H1 (cell line): ENCODE data around the gene SPAG4. TPM values are rescaled to one million over a fixed set of nuclear protein-coding genes. Genes with fewer than 3 reads are reported as not detected.

ENCODE experiments used
- CTCF ChIA-PET: fragments of 300-600 bp; sonication (Branson Sonifier 250); formaldehyde crosslinking; loops from one replicate; lab custom pipeline; 2021; ENCODE audit not compliant: partially characterized antibody; lab: Charles Lee
- POLR2A ChIA-PET: fragments of 300-600 bp; sonication (Branson Sonifier 250); formaldehyde crosslinking; loops from one replicate; lab custom pipeline; 2021; ENCODE audit warnings: inconsistent platforms; ENCODE audit not compliant: partially characterized antibody; lab: Charles Lee
- DNase-seq, 2 experiments: peaks; one replicate each; pipeline versions ENCODE4 v3.0.0 to v3.0.0-alpha.2; 2010 to 2022; ENCODE audit warnings: low spot score in 2 of 2, low read depth in 1 of 2, mixed read lengths in 1 of 2
- FAIRE-seq: peaks from 2 replicates; lab custom pipeline; 2011; peaks lifted over from hg19 to GRCh38; lab: Jason Lieb, UNC
- H2AFZ ChIP-seq: 2 replicates; pipeline ENCODE4 v1.8.1; 2012; ENCODE audit warnings: low read length, inconsistent platforms
- H2AK5ac ChIP-seq: 2 replicates; pipeline ENCODE4 v1.6.1; 2013; ENCODE audit warnings: low read depth, low read length
- H2BK120ac ChIP-seq: replicated peaks from 2 replicates; pipeline ENCODE3; 2013; ENCODE audit warnings: low read depth, low read length, inconsistent platforms
- H2BK12ac ChIP-seq: 2 replicates; pipeline ENCODE4 v1.6.1; 2013; ENCODE audit warnings: low read depth, low read length
- H2BK15ac ChIP-seq: 2 replicates; pipeline ENCODE4 v1.6.1; 2013; ENCODE audit warnings: low read length
- H2BK20ac ChIP-seq: 2 replicates; pipeline ENCODE4 v1.6.1; 2013; ENCODE audit warnings: low read length
- H2BK5ac ChIP-seq: 2 replicates; pipeline ENCODE4 v1.6.1; 2013; ENCODE audit warnings: low read depth, low read length
- H3K14ac ChIP-seq: 2 replicates; pipeline ENCODE4 v1.6.1; 2013; ENCODE audit warnings: inconsistent platforms; ENCODE audit not compliant: insufficient read length
- H3K18ac ChIP-seq: 2 replicates; pipeline ENCODE4 v1.6.1; 2013; ENCODE audit warnings: low read length; ENCODE audit errors: extremely low read depth
- H3K23ac ChIP-seq: 2 replicates; pipeline ENCODE4 v1.6.1; 2013; ENCODE audit warnings: inconsistent platforms; ENCODE audit not compliant: insufficient read length
- H3K23me2 ChIP-seq: 2 replicates; pipeline ENCODE4 v1.6.1; 2013; ENCODE audit warnings: low read depth, low read length
- H3K27ac ChIP-seq: 2 replicates; pipeline ENCODE4 v1.6.1; 2011; ENCODE audit warnings: low read depth, low read length, inconsistent platforms
- H3K27me3 ChIP-seq, 4 experiments: replicated peaks in 1 of 4; 1 replicate in 1 of 4; 2 replicates in 3 of 4; pipeline versions ENCODE4 v1.6.1 to v1.8.1; 2011 to 2013; ENCODE audit warnings: low read length in 3 of 4, mild to moderate bottlenecking in 3 of 4, inconsistent platforms in 2 of 4, mixed read lengths in 2 of 4, moderate library complexity in 1 of 4; ENCODE audit not compliant: control insufficient read depth in 3 of 4, insufficient read depth in 3 of 4; ENCODE audit errors: extremely low read depth in 1 of 4
- H3K36me3 ChIP-seq, 4 experiments: 2 replicates each; pipeline versions ENCODE4 v1.6.1 to v1.8.1; 2011 to 2013; ENCODE audit warnings: mild to moderate bottlenecking in 4 of 4, low read length in 3 of 4, moderate library complexity in 2 of 4, control low read depth in 1 of 4, inconsistent platforms in 1 of 4; ENCODE audit not compliant: insufficient read depth in 4 of 4, control insufficient read depth in 2 of 4
- H3K4ac ChIP-seq: replicated peaks from 2 replicates; pipeline ENCODE3; 2013; ENCODE audit warnings: low read length, low read depth, mixed read lengths, inconsistent platforms; ENCODE audit not compliant: insufficient read length
- H3K4me1 ChIP-seq, 4 experiments: replicated peaks in 1 of 4; 1 replicate in 1 of 4; 2 replicates in 3 of 4; pipeline versions ENCODE4 v1.6.1 to v1.8.1; 2011 to 2013; ENCODE audit warnings: low read length in 3 of 4, inconsistent platforms in 2 of 4, mixed read lengths in 1 of 4; ENCODE audit not compliant: insufficient read depth in 4 of 4, control insufficient read depth in 3 of 4
- H3K4me2 ChIP-seq, 2 experiments: 2 replicates each; pipeline versions ENCODE4 v1.6.1 to v1.8.1; 2011 to 2013; ENCODE audit warnings: low read depth in 2 of 2, low read length in 2 of 2, control low read depth in 1 of 2, inconsistent platforms in 1 of 2, mild to moderate bottlenecking in 1 of 2; ENCODE audit not compliant: insufficient read depth in 1 of 2
- H3K4me3 ChIP-seq, 4 experiments: fragments of 200-600, 300-600 bp in 1 of 4; sonication (generic), shearing (Covaris generic), sonication (Bioruptor Twin) in 1 of 4; 2 replicates each; pipeline versions ENCODE4 v1.5.1 to v1.8.1; 2011 to 2016; ENCODE audit warnings: low read length in 4 of 4, low read depth in 3 of 4, control low read depth in 2 of 4, inconsistent platforms in 2 of 4, mild to moderate bottlenecking in 2 of 4, mixed read lengths in 1 of 4, moderate library complexity in 1 of 4; ENCODE audit not compliant: insufficient read depth in 2 of 4; ENCODE audit errors: extremely low read depth in 1 of 4
- H3K56ac ChIP-seq: replicated peaks from 2 replicates; pipeline ENCODE3; 2013; ENCODE audit warnings: low read depth, mild to moderate bottlenecking, mixed read lengths, low read length, inconsistent platforms; ENCODE audit not compliant: insufficient read length
- H3K79me1 ChIP-seq: 2 replicates; pipeline ENCODE4 v1.6.1; 2013; ENCODE audit warnings: low read depth, low read length, control low read depth
- H3K79me2 ChIP-seq, 2 experiments: 2 replicates each; pipeline versions ENCODE4 v1.6.1 to v1.8.1; 2012 to 2013; ENCODE audit warnings: low read length in 2 of 2, mild to moderate bottlenecking in 2 of 2, inconsistent platforms in 1 of 2; ENCODE audit not compliant: insufficient read depth in 2 of 2, control insufficient read depth in 1 of 2
- H3K9ac ChIP-seq, 4 experiments: replicated peaks in 1 of 4; 1 replicate in 1 of 4; 2 replicates in 3 of 4; pipeline versions ENCODE4 v1.6.1 to v1.8.1; 2011 to 2013; ENCODE audit warnings: low read depth in 3 of 4, low read length in 3 of 4, control low read depth in 2 of 4, mild to moderate bottlenecking in 2 of 4, moderate library complexity in 2 of 4, inconsistent platforms in 1 of 4; ENCODE audit errors: extremely low read depth in 1 of 4
- H3K9me3 ChIP-seq, 2 experiments: 2 replicates each; pipeline versions ENCODE4 v1.6.1 to v1.8.1; 2012 to 2013; ENCODE audit warnings: mild to moderate bottlenecking in 2 of 2, moderate library complexity in 2 of 2, control low read depth in 1 of 2, inconsistent platforms in 1 of 2, low read depth in 1 of 2, low read length in 1 of 2, mixed read lengths in 1 of 2; ENCODE audit not compliant: insufficient read depth in 2 of 2
- H4K20me1 ChIP-seq, 2 experiments: replicated peaks in 1 of 2; 2 replicates each; pipeline versions ENCODE3 to v1.8.1; 2011 to 2013; ENCODE audit warnings: inconsistent platforms in 2 of 2, low read length in 2 of 2, mild to moderate bottlenecking in 1 of 2; ENCODE audit not compliant: insufficient read depth in 2 of 2, control insufficient read depth in 1 of 2
- H4K5ac ChIP-seq: 2 replicates; pipeline ENCODE4 v1.6.1; 2013; ENCODE audit warnings: low read length, low read depth, mixed read lengths, inconsistent platforms; ENCODE audit not compliant: insufficient read length
- H4K8ac ChIP-seq: 2 replicates; pipeline ENCODE4 v1.8.0; 2013; ENCODE audit warnings: mild to moderate bottlenecking, moderate library complexity, low read length, inconsistent platforms; ENCODE audit not compliant: insufficient read depth; ENCODE audit errors: extremely low read depth
- H4K91ac ChIP-seq: replicated peaks from 2 replicates; pipeline ENCODE3; 2013; ENCODE audit warnings: low read length, mixed read lengths, inconsistent platforms; ENCODE audit not compliant: insufficient read length
- EGR1 ChIP-seq: IDR thresholded peaks from 2 replicates; pipeline ENCODE4 v1.6.1; 2011; ENCODE audit warnings: low read depth, low read length, borderline replicate concordance
- RBBP5 ChIP-seq: IDR thresholded peaks from 2 replicates; pipeline ENCODE4 v1.7.1; 2012; ENCODE audit warnings: low read depth, mild to moderate bottlenecking, inconsistent platforms, low read length, moderate library complexity, borderline replicate concordance
- RXRA ChIP-seq: IDR thresholded peaks from 2 replicates; pipeline ENCODE4 v1.6.1; 2011; ENCODE audit warnings: low read depth, mild to moderate bottlenecking, low read length, moderate library complexity; ENCODE audit not compliant: insufficient read depth
- WGBS, 2 experiments: shearing (Covaris generic) in 1 of 2; methylation state at CpG; one replicate each; pipeline versions ENCODE4 v1.1.6 to v1.1.7; 2013 to 2015; ENCODE audit warnings: low lambda C conversion rate in 2 of 2, mixed read lengths in 2 of 2, inconsistent platforms in 1 of 2, low coverage in 1 of 2, missing lambda C conversion rate in 1 of 2; ENCODE audit not compliant: insufficient replicate concordance in 2 of 2, insufficient coverage in 1 of 2, insufficient read length in 1 of 2; ENCODE audit errors: extremely low coverage in 1 of 2, missing lambda C conversion rate in 1 of 2; 5-methylcytosine and 5-hydroxymethylcytosine counted together
- polyA plus RNA-seq, 7 experiments: library from polyadenylated mRNA; depleted of rRNA in 3 of 7; stranded (reverse) in 5 of 7; unstranded in 2 of 7; fragments of >200 nt in 5 of 7; fragments of 200-250 nt in 2 of 7; gene quantifications; 1 replicate in 5 of 7; 2 replicates in 1 of 7; 4 replicates in 1 of 7; pipeline versions ENCODE4 v1.2.1 to v1.2.3, GENCODE V29; 2011 to 2013; ENCODE audit warnings: missing spikeins in 2 of 7, mixed read lengths in 2 of 7
- total RNA-seq: library from RNA; stranded (reverse); fragmentation: NEBNext Ultra II Directional; extraction: Animal tissue kit (Norgen Biotek cat#: 25700); gene quantifications from 2 replicates; pipeline ENCODE4 v1.2.1, GENCODE V29; 2021

The SPAG4 gene
- total and polyA plus RNA-seq, 2 of the 8 experiments (the other 6 are each of a cell fraction or from before 2014, with no cell fraction given), result 2.4 to 6.0 TPM

GRCh38 chr20:35638751-35639150 is 23.1 kb downstream of the SPAG4 start:
- no peak overlapping the region for H2BK5ac ChIP-seq
- no peak overlapping the region for H2BK120ac ChIP-seq
- no peak overlapping the region for H4K5ac ChIP-seq
- H3K4ac ChIP-seq, result no peak overlapping the region
- H3K4me1 ChIP-seq, result peaks cover 0 to 9% (median 2%) of the 10 kb centered on the region in 4 experiments; a peak in 4 of 7 replicates
- H2BK20ac ChIP-seq, result no peak overlapping the region
- ChIA-PET CTCF (interaction anchor here (6.4 kb wide), 1 partner anchor 20 kb away, joined by 37 read pairs; no protein-coding TSS in a partner anchor), POLR2A (interaction anchor here (1.1 to 2.7 kb wide), 5 partner anchors 9 to 25 kb away, joined by 3 to 11 read pairs (median 4); partner anchors contain the start of genes CPNE1 and RBM12)
- no peak overlapping the region for H3K9ac ChIP-seq
- H2AK5ac ChIP-seq, result no peak overlapping the region
- FAIRE-seq (no peak), DNase-seq (no peak)
- peaks cover 18 to 32% of the 10 kb centered on the region in 2 experiments for H4K20me1 ChIP-seq
- H3K79me2 ChIP-seq, result peaks cover 2 to 86% of the 10 kb centered on the region in 2 experiments; a peak in 3 of 4 replicates
- H3K9me3 ChIP-seq, result no peaks in the 10 kb centered on the region
- no peak overlapping the region for H2AFZ ChIP-seq
- no peak overlapping the region for H3K18ac ChIP-seq
- no peak overlapping the region for H4K91ac ChIP-seq
- 0 out of 2 replicates have a peak, but pooled peaks cover 2% of the 10 kb centered on the region for H3K23me2 ChIP-seq
- H2BK12ac ChIP-seq, result no peak overlapping the region
- H3K36me3 ChIP-seq, result no peaks in the 10 kb centered on the region; a peak in 1 of 8 replicates
- H2BK15ac ChIP-seq, result no peak overlapping the region
- H3K27me3 ChIP-seq, result no peaks in the 10 kb centered on the region
- H3K56ac ChIP-seq, result no peak overlapping the region
- H3K4me2 ChIP-seq, result no peak overlapping the region
- H3K27ac ChIP-seq, result no peak overlapping the region
- WGBS, 2 experiments, result 66% methylated on average over 2 of the region's 2 CpGs; no CpG with 5 or more reads in 1 of the 2 experiments
- H3K79me1 ChIP-seq, result peaks cover 27% of the 10 kb centered on the region
- H4K8ac ChIP-seq, result no peak overlapping the region
- no peak overlapping the region for H3K23ac ChIP-seq
- H3K14ac ChIP-seq, result no peak overlapping the region
- no peak overlapping the region for H3K4me3 ChIP-seq
- no peak for TF ChIP-seq EGR1
- TF ChIP-seq RXRA, result no peak
- TF ChIP-seq RBBP5, result no peak
